HG03354 (cell line): ENCODE measurements around the gene GPC4.

Experiments used
- ATAC-seq: cut with Tn5 transposase; IDR thresholded peaks from one replicate; pipeline ENCODE4 v1.9.1; 2021; ENCODE audit warnings: mild to moderate bottlenecking; ENCODE audit not compliant: unreplicated experiment, poor library complexity, severe bottlenecking

The GPC4 gene

GRCh38 chrX:133415276-133416105, at the start of gene GPC4:
Gene GPC4 (minus strand): TSS chrX:133415489. CDS start chrX:133414965, 524 bp downstream.
- ATAC-seq, result no peak

GRCh38 chrX:133461231-133461630, 45.9 kb upstream of the GPC4 start:
- no peak for ATAC-seq

- ATAC-seq, result no peak
Observed at GRCh38 chrX:133454924-133455323, 39.6 kb upstream of the GPC4 start.

GRCh38 chrX:133454491-133454914, 39.2 kb upstream of the GPC4 start:
- no peak for ATAC-seq

GRCh38 chrX:133448512-133449076, 33.3 kb upstream of the GPC4 start:
- ATAC-seq, result no peak

GRCh38 chrX:133444952-133445831, 29.9 kb upstream of the GPC4 start:
- no peak for ATAC-seq

GRCh38 chrX:133444196-133444595, 28.9 kb upstream of the GPC4 start:
- no peak for ATAC-seq

- no peak for ATAC-seq
Observed at GRCh38 chrX:133440797-133441163, 25.5 kb upstream of the GPC4 start.

GRCh38 chrX:133440081-133440796, 24.9 kb upstream of the GPC4 start:
- ATAC-seq, result no peak

- ATAC-seq, result no peak
Observed at GRCh38 chrX:133437766-133438165, 22.5 kb upstream of the GPC4 start.

- ATAC-seq, result no peak
Observed at GRCh38 chrX:133437356-133437755, 22.1 kb upstream of the GPC4 start.

GRCh38 chrX:133435544-133436124, 20.3 kb upstream of the GPC4 start:
- no peak for ATAC-seq

GRCh38 chrX:133434197-133434820, 19.0 kb upstream of the GPC4 start:
- ATAC-seq, result no peak

- ATAC-seq, result no peak
Observed at GRCh38 chrX:133419911-133420310, 4.6 kb upstream of the GPC4 start.

GRCh38 chrX:133418588-133418987, 3.3 kb upstream of the GPC4 start:
- ATAC-seq, result no peak

- ATAC-seq, result no peak
Observed at GRCh38 chrX:133417364-133417763, 2.1 kb upstream of the GPC4 start.

- no peak for ATAC-seq
Observed at GRCh38 chrX:133414406-133415275, 648 bp downstream of the GPC4 start.

GRCh38 chrX:133413218-133413925, 1.9 kb downstream of the GPC4 start:
- no peak for ATAC-seq
